HUES6 (cell line): ENCODE data around the gene LYPD1.

ENCODE experiments used
- H3K27ac ChIP-seq: 2 replicates; pipeline ENCODE4 v1.7.0; 2013; ENCODE audit warnings: low read depth, mild to moderate bottlenecking, low read length, inconsistent platforms
- H3K27me3 ChIP-seq: 2 replicates; pipeline ENCODE4 v1.6.1; 2013; ENCODE audit warnings: low read length; ENCODE audit not compliant: control insufficient read depth, insufficient read depth
- H3K36me3 ChIP-seq: 2 replicates; pipeline ENCODE4 v1.6.1; 2013; ENCODE audit warnings: low read length; ENCODE audit not compliant: control insufficient read depth, insufficient read depth
- H3K4me1 ChIP-seq: 2 replicates; pipeline ENCODE4 v1.6.1; 2013; ENCODE audit warnings: low read length; ENCODE audit not compliant: control insufficient read depth, insufficient read depth
- H3K4me3 ChIP-seq: 2 replicates; pipeline ENCODE4 v1.5.1; 2013; ENCODE audit warnings: low read depth, low read length
- H3K9ac ChIP-seq: one replicate; pipeline ENCODE4 v1.6.1; 2013; ENCODE audit warnings: mild to moderate bottlenecking, low read length
- H3K9me3 ChIP-seq: 2 replicates; pipeline ENCODE4 v1.6.1; 2013; ENCODE audit warnings: low read depth, low read length; ENCODE audit not compliant: control insufficient read depth, insufficient read depth

Gene LYPD1

GRCh38 chr2:132667706-132668105 lies 2.3 kb downstream of the LYPD1 start:
- H3K4me1 ChIP-seq, result peaks cover 9% of the 10 kb centered on the region; the same call in 1 of the 2 replicates
- no peak overlapping the region for H3K9ac ChIP-seq
- H3K27me3 ChIP-seq, result peaks cover 59% of the 10 kb centered on the region
- H3K27ac ChIP-seq, result no peak overlapping the region
- no peak overlapping the region for H3K4me3 ChIP-seq
- no peaks in the 10 kb centered on the region for H3K36me3 ChIP-seq
- no peaks in the 10 kb centered on the region for H3K9me3 ChIP-seq

DNA sequence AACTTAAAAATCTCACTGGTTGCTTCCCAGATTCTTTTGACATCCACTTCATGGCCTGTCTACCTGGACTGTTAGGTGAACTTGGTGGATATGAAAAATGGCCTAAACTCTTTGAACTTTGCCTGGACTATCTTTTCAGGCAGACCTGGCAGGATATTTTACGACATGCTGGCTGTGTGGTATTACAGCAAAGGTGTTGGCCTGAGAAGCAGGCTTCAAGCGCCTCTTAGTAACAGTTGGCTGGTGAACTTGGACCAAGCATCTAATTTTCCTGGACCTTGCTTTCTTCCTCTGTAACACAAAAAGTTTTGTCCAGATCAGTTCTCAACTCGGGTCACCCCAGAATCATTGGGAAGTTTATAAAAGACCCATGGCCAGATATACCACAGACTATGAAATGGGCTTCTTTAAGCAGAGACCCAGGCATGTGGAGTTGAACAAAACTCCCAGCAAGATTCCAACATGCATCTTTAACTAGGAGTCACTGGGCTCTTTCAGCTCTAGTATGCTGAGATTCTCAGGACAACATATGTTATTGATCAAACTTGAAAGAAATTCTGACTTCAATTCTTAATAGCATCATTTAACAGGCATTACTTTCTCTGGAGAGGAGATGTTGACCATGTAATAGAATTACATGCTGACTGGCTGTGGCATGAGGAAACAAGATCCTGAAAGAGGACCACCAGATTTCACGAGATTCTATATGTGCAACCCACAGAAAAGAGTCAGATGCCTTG lies 4.4 kb downstream of the LYPD1 start:
- Histone ChIP-seq H3K27me3 (peaks cover 38% of the 10 kb centered on the region), H3K9ac (no peak overlapping the region), H3K27ac (no peak overlapping the region), H3K4me1 (peaks cover 9% of the 10 kb centered on the region; the same call in 1 of the 2 replicates), H3K4me3 (no peak overlapping the region), H3K36me3 (no peaks in the 10 kb centered on the region), H3K9me3 (no peaks in the 10 kb centered on the region)

- H3K36me3 ChIP-seq, result no peaks in the 10 kb centered on the region
Measured at GRCh38 chr2:132664096-132664495, 5.9 kb downstream of the LYPD1 start.

GRCh38 chr2:132662732-132663131 lies 7.3 kb downstream of the LYPD1 start:
- H3K9ac ChIP-seq, result no peak overlapping the region
- no peaks in the 10 kb centered on the region for H3K36me3 ChIP-seq
- no peak overlapping the region for H3K27ac ChIP-seq
- H3K27me3 ChIP-seq, result peaks cover 9% of the 10 kb centered on the region
- H3K4me3 ChIP-seq, result no peak overlapping the region
- peaks cover 2% of the 10 kb centered on the region; the same call in 1 of the 2 replicates for H3K4me1 ChIP-seq
- no peaks in the 10 kb centered on the region for H3K9me3 ChIP-seq

More at GRCh38 chr2:132664096-132664495, 5.9 kb downstream of the LYPD1 start:
- Histone ChIP-seq H3K4me3 (no peak overlapping the region), H3K9me3 (no peaks in the 10 kb centered on the region), H3K27ac (no peak overlapping the region), H3K9ac (no peak overlapping the region), H3K4me1 (peaks cover 9% of the 10 kb centered on the region; the same call in 1 of the 2 replicates), H3K27me3 (peaks cover 23% of the 10 kb centered on the region)

DNA sequence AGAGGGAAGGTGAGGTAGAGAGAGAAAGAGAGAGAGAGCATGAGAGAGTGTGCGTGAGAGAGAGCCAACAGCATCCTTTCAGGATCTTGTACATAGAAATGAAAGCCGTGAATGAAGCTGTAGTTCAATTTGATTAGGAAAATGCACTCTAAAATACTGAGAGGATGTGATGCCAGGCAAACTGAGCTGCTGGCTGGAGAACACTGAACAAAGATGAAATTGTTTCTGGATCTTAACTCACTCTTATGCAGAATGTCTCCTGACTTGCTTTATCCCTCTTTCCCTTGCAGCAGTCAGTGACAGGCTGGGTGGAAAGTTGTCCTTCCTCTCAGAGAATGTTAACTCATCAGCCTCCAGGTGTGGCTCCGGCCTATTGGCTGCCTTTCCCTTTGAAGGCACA lies 10.7 kb downstream of the LYPD1 start:
- Histone ChIP-seq H3K9me3 (no peaks in the 10 kb centered on the region), H3K4me3 (no peak overlapping the region), H3K4me1 (peaks cover 6% of the 10 kb centered on the region; the same call in 1 of the 2 replicates), H3K9ac (no peak overlapping the region), H3K27ac (no peak overlapping the region), H3K27me3 (no peaks in the 10 kb centered on the region), H3K36me3 (no peaks in the 10 kb centered on the region)

DNA sequence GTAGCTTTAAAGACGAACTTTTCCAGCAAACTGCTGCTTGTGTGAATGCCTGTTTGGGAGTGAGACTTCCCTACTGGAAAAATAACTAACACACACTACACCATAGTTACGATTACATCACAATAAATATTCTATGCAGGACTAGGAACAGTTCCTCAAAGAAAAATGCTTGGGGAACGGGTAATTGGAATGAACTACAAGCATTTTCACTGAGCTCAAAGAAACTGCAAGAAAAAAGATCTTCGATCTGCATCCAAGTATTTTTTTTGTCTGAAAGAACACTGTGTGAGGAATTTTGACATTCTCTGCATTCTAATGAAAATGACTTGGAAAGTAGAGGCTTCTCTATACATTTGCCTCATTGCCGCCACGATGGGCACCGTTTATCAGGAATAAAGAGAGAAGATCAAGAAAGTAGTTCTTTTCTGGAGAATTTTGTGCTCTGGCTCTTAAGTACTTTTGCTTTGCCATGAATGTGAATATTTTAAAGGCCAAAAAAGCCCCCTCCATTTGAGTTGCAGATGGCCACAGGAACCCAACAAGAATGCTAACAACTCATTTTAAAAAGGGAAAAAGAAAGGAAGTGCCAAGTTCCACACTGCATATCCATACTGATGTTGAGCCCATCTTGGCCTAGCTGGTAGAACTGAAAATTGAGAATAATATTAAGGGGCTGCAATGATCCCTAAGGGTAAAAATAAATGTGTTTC lies 13.6 kb downstream of the LYPD1 start:
- Histone ChIP-seq H3K4me1 (peaks cover 6% of the 10 kb centered on the region; the same call in 1 of the 2 replicates), H3K9ac (no peak overlapping the region), H3K36me3 (no peaks in the 10 kb centered on the region), H3K4me3 (no peak overlapping the region), H3K27ac (no peak overlapping the region), H3K27me3 (no peaks in the 10 kb centered on the region), H3K9me3 (no peaks in the 10 kb centered on the region)

GRCh38 chr2:132654968-132655367 lies 15.0 kb downstream of the LYPD1 start:
- no peak overlapping the region for H3K4me3 ChIP-seq
- no peaks in the 10 kb centered on the region for H3K36me3 ChIP-seq
- H3K9me3 ChIP-seq, result no peaks in the 10 kb centered on the region
- no peak overlapping the region for H3K9ac ChIP-seq
- peaks cover 6% of the 10 kb centered on the region; the same call in 1 of the 2 replicates for H3K4me1 ChIP-seq
- no peaks in the 10 kb centered on the region for H3K27me3 ChIP-seq
- no peak overlapping the region for H3K27ac ChIP-seq

- H3K36me3 ChIP-seq, result no peaks in the 10 kb centered on the region
Measured at GRCh38 chr2:132654335-132654734, 15.7 kb downstream of the LYPD1 start.

DNA sequence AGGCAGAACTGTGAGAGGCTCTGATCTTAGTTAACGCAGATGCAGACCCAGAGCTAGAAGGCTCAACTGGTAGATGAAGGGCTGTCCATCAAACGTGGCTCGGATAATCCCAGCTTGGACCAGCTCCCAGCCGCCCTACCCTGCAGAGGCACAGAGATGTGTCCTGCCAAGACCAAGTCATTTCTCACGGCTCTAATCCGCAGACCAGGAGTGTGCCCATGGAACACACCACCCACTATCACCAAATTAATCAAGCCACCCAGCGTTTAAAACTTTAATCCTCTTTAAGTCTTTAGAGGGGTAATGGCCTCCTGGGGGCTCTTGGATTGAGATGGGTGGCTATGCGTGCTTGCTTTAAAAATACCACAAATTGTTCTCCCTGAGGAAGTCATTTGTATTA lies 17.5 kb downstream of the LYPD1 start:
- Histone ChIP-seq H3K9ac (no peak overlapping the region), H3K27ac (no peak overlapping the region), H3K36me3 (no peaks in the 10 kb centered on the region), H3K27me3 (no peaks in the 10 kb centered on the region), H3K4me1 (peaks cover 6% of the 10 kb centered on the region; the same call in 1 of the 2 replicates), H3K4me3 (no peak overlapping the region), H3K9me3 (no peaks in the 10 kb centered on the region)

More at GRCh38 chr2:132654335-132654734, 15.7 kb downstream of the LYPD1 start:
- Histone ChIP-seq H3K27me3 (no peaks in the 10 kb centered on the region), H3K27ac (no peak overlapping the region), H3K4me1 (peaks cover 6% of the 10 kb centered on the region; the same call in 1 of the 2 replicates), H3K9me3 (no peaks in the 10 kb centered on the region), H3K4me3 (no peak overlapping the region), H3K9ac (no peak overlapping the region)

- no peaks in the 10 kb centered on the region for H3K36me3 ChIP-seq
- H3K9me3 ChIP-seq, result no peaks in the 10 kb centered on the region
- H3K9ac ChIP-seq, result no peak overlapping the region
- H3K27me3 ChIP-seq, result no peaks in the 10 kb centered on the region
- no peak overlapping the region for H3K27ac ChIP-seq
- H3K4me3 ChIP-seq, result no peak overlapping the region
- H3K4me1 ChIP-seq, result 0 out of 2 replicates have a peak, but pooled peaks cover 1% of the 10 kb centered on the region
Measured at GRCh38 chr2:132651115-132652045, 18.6 kb downstream of the LYPD1 start.
